HepG2 (cell line): ENCODE results near the gene DZANK1. TPM values are rescaled to one million over a fixed set of nuclear protein-coding genes. Genes with fewer than 3 reads are reported as not detected.

Experiments used
- ARID3A ChIP-seq: IDR thresholded peaks from 2 replicates; pipeline ENCODE4 v1.6.1; 2012; ENCODE audit warnings: low read depth, low read length, improper control_type of control experiment
- ARNT ChIP-seq: fragments of 450-650 bp; IDR thresholded peaks from 2 replicates; pipeline ENCODE4 v1.6.1; 2017
- BHLHE40 ChIP-seq: IDR thresholded peaks from 2 replicates; pipeline ENCODE4 v1.6.1; 2011; ENCODE audit warnings: low read length, improper control_type of control experiment
- FOXK1 ChIP-seq: sonication (generic); formaldehyde crosslinking; IDR thresholded peaks from 2 replicates; pipeline ENCODE4 v1.4.0; 2020; ENCODE audit warnings: low read depth, missing genetic modification reagents, borderline replicate concordance
- HOMEZ ChIP-seq: IDR thresholded peaks from 2 replicates; pipeline ENCODE4 v1.6.1; 2016; ENCODE audit warnings: low read depth
- JARID2 ChIP-seq: sonication (generic); formaldehyde crosslinking; IDR thresholded peaks from 2 replicates; pipeline ENCODE4 v1.8.1; 2023; ENCODE audit warnings: missing genetic modification reagents, inconsistent platforms; ENCODE audit not compliant: insufficient replicate concordance
- MAFG ChIP-seq: sonication (generic); formaldehyde crosslinking; IDR thresholded peaks from 2 replicates; pipeline ENCODE4 v1.5.1; 2020; ENCODE audit warnings: mild to moderate bottlenecking, missing genetic modification reagents
- MBNL3 ChIP-seq: fragments of 250-450 bp; sonication (Bioruptor Pico); conservative IDR thresholded peaks from 2 replicates; pipeline ENCODE4 v1.8.0; 2022; ENCODE audit warnings: mild to moderate bottlenecking, inconsistent platforms
- MXI1 ChIP-seq: IDR thresholded peaks from 3 replicates; pipeline ENCODE4 v1.6.1; 2012; ENCODE audit warnings: low read depth, low read length, inconsistent platforms, borderline replicate concordance
- PHF5A ChIP-seq: IDR thresholded peaks from one replicate; pipeline ENCODE4 v1.6.1; 2018; ENCODE audit warnings: low read depth, missing genetic modification reagents; ENCODE audit not compliant: unreplicated experiment
- PRDM10 ChIP-seq: sonication (generic); formaldehyde crosslinking; IDR thresholded peaks from 2 replicates; pipeline ENCODE4 v1.4.0; 2020; ENCODE audit warnings: low read depth, missing genetic modification reagents
- RBM22 ChIP-seq: fragments of 200-400 bp; formaldehyde crosslinking; optimal IDR thresholded peaks from 2 replicates; pipeline ENCODE3; 2017; ENCODE audit warnings: mild to moderate bottlenecking, low read length, moderate library complexity
- REXO4 ChIP-seq: sonication (generic); formaldehyde crosslinking; IDR thresholded peaks from 2 replicates; pipeline ENCODE4 v1.8.0; 2022; ENCODE audit warnings: missing genetic modification reagents, mild to moderate bottlenecking, borderline replicate concordance
- TEAD2 ChIP-seq: sonication (generic); formaldehyde crosslinking; IDR thresholded peaks from 2 replicates; pipeline ENCODE4 v1.9.0; 2021; ENCODE audit warnings: missing genetic modification reagents
- TOE1 ChIP-seq: sonication (generic); formaldehyde crosslinking; IDR thresholded peaks from 2 replicates; pipeline ENCODE4 v1.4.0; 2020; ENCODE audit warnings: mild to moderate bottlenecking, missing genetic modification reagents
- XBP1 ChIP-seq: sonication (generic); formaldehyde crosslinking; IDR thresholded peaks from 2 replicates; pipeline ENCODE4 v1.5.0; 2020; ENCODE audit warnings: missing genetic modification reagents
- ZFP90 ChIP-seq: sonication (generic); formaldehyde crosslinking; IDR thresholded peaks from 2 replicates; pipeline ENCODE4 v1.8.0; 2022; ENCODE audit warnings: missing genetic modification reagents, mild to moderate bottlenecking, inconsistent platforms, borderline replicate concordance
- ZNF224 ChIP-seq: sonication (generic); formaldehyde crosslinking; IDR thresholded peaks from 2 replicates; pipeline ENCODE4 v1.5.0; 2020; ENCODE audit warnings: mild to moderate bottlenecking, missing genetic modification reagents
- ZNF510 ChIP-seq: sonication (generic); formaldehyde crosslinking; IDR thresholded peaks from 2 replicates; pipeline ENCODE4 v1.4.0; 2020; ENCODE audit warnings: low read depth, mild to moderate bottlenecking, missing genetic modification reagents
- ZNF577 ChIP-seq: sonication (generic); formaldehyde crosslinking; IDR thresholded peaks from 2 replicates; pipeline ENCODE4 v1.4.0; 2020; ENCODE audit warnings: mild to moderate bottlenecking, low read depth, missing genetic modification reagents, borderline replicate concordance
- ZSCAN21 ChIP-seq: sonication (generic); formaldehyde crosslinking; IDR thresholded peaks from 2 replicates; pipeline ENCODE4 v1.8.0; 2022; ENCODE audit warnings: mild to moderate bottlenecking, missing genetic modification reagents, moderate library complexity, borderline replicate concordance
- polyA plus RNA-seq, 8 experiments: library from polyadenylated mRNA; depleted of rRNA in 3 of 8; stranded (reverse) in 7 of 8; unstranded in 1 of 8; fragments of >200 nt; fragmentation: Illumina TruSeq in 4 of 8; extraction: Trizol in 4 of 8; gene quantifications; 2 replicates each; pipeline versions ENCODE4 v1.2.1 to v1.2.3, GENCODE V29; 2011 to 2016; ENCODE audit warnings: low read depth in 4 of 8, missing spikeins in 1 of 8, mixed read lengths in 1 of 8; ENCODE audit not compliant: insufficient read depth in 1 of 8
- total RNA-seq, 5 experiments: library from RNA; depleted of rRNA; stranded (reverse); fragments of >200 nt; fragmentation: Illumina TruSeq; extraction: Trizol; gene quantifications; 2 replicates each; pipeline ENCODE4 v1.2.3, GENCODE V29; 2016; ENCODE audit warnings: low read depth in 1 of 5

DZANK1 gene
- total and polyA plus RNA-seq, 2 of the 13 experiments (the other 11 are each of a cell fraction or from before 2014, with no cell fraction given): 1.6 to 3.2 TPM

- peak; percentile 88; the same call in 1 of the 2 replicates for TF ChIP-seq PRDM10 (CRISPR knock-in tag)
- peak; percentile 81 for TF ChIP-seq TOE1
- TF ChIP-seq TEAD2 (CRISPR knock-in tag): no peak
- TF ChIP-seq HOMEZ (CRISPR knock-in tag): peak; percentile 75; the same call in 1 of the 2 replicates
- no peak for TF ChIP-seq RBM22
- TF ChIP-seq FOXK1 (CRISPR knock-in tag): peak; percentile 85; the same call in 1 of the 2 replicates
- peak; percentile 79; the same call in 1 of the 2 replicates for TF ChIP-seq ARID3A
- peak; percentile 97 for TF ChIP-seq XBP1 (CRISPR knock-in tag)
- TF ChIP-seq BHLHE40: peak; percentile 51; the same call in 1 of the 2 replicates
- TF ChIP-seq ZNF510 (CRISPR knock-in tag): peak; percentile 70; the same call in 1 of the 2 replicates
- TF ChIP-seq ZSCAN21 (CRISPR knock-in tag): peak; percentile 71
- peak; percentile 70; the same call in 1 of the 3 replicates for TF ChIP-seq MXI1
- TF ChIP-seq JARID2: peak; percentile 71
- TF ChIP-seq ZFP90: peak; percentile 88
- TF ChIP-seq ZNF577: no peak
- TF ChIP-seq PHF5A (CRISPR knock-in tag): peak; percentile 92
- TF ChIP-seq REXO4: no peak
- no peak for TF ChIP-seq ARNT
- no peak for TF ChIP-seq MBNL3 (CRISPR knock-in tag)
- TF ChIP-seq ZNF224: peak; percentile 81; the same call in 1 of the 2 replicates
- no peak for TF ChIP-seq MAFG (CRISPR knock-in tag)
Observed at GRCh38 chr20:18507218-18508191, 40.7 kb upstream of the DZANK1 start, which contains the start of gene SEC23B (continued).
